RPMI8226 (cell line): Measurements from ENCODE around the gene UBAP2L.

Source experiments
- DNase-seq: peaks from one replicate; pipeline ENCODE4 v3.0.0-alpha.2; 2015

UBAP2L gene, protein sequence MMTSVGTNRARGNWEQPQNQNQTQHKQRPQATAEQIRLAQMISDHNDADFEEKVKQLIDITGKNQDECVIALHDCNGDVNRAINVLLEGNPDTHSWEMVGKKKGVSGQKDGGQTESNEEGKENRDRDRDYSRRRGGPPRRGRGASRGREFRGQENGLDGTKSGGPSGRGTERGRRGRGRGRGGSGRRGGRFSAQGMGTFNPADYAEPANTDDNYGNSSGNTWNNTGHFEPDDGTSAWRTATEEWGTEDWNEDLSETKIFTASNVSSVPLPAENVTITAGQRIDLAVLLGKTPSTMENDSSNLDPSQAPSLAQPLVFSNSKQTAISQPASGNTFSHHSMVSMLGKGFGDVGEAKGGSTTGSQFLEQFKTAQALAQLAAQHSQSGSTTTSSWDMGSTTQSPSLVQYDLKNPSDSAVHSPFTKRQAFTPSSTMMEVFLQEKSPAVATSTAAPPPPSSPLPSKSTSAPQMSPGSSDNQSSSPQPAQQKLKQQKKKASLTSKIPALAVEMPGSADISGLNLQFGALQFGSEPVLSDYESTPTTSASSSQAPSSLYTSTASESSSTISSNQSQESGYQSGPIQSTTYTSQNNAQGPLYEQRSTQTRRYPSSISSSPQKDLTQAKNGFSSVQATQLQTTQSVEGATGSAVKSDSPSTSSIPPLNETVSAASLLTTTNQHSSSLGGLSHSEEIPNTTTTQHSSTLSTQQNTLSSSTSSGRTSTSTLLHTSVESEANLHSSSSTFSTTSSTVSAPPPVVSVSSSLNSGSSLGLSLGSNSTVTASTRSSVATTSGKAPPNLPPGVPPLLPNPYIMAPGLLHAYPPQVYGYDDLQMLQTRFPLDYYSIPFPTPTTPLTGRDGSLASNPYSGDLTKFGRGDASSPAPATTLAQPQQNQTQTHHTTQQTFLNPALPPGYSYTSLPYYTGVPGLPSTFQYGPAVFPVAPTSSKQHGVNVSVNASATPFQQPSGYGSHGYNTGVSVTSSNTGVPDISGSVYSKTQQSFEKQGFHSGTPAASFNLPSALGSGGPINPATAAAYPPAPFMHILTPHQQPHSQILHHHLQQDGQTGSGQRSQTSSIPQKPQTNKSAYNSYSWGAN

DNA sequence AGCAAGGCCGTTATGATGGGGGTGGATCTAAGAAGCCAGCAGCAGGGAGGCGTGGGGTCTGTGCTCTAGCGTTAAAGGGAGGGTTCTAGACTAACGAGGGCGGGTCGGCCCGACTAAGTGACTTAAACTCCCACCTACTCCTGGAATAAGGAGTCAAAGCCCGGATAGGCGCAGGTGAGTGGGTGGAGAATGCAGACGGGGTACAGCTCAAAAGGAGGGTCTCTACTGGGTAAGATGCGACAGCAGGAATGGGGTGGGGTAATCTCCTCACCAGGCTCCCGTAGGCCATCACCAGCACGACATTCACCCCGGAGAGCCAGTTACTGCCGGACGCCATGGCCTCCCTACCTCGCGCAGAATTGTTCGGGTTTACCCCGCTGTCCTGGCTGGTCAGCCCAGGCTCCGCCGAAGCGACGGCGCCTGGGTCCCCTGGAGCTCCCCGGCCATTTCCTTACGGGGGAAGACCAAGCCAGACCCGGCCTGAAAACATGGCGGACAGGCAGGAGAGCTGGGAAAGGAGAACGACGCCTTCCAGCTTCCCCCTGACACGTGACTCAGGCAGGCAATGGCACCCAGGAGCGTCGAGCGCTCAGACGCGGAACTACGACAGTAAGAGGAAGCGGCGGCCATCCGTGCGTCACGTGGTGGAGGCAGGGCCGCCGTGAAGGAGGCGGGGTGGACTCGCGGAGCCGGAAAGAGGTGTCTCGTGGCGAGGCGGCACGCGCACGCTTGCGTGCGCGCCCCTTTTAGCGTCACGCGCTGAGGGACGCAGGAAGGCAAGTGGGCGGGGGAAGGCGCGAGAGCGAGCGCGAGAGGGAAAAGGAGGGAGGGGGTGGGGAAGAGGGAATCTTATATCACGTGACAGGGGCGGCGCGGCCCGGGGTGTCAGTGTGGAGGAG lies at the start of gene UBAP2L:
Gene UBAP2L (plus strand): TSS at position 885 of the 899 bp plus-strand sequence. CDS start 4,169 bp downstream, outside the sequence.
- DNase-seq = peak; percentile 100

DNA sequence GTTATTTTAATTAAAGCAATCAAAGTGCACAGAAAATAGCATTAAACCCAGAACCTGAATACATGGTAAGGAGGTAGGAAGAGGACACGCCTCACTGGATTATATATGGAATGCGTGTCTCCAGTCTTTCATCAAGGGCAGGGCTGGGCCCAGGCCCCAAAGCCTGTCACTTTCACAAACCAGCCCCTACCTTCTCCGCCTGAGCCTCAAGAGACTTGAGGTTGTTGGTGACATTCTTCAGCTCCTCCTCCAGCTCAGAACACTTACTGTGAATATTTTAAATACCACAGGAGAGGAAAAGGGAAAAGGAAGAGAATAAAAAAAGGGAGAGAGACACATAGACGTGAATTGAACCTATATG lies 49.6 kb upstream of the UBAP2L start:
- DNase-seq = no peak

DNA sequence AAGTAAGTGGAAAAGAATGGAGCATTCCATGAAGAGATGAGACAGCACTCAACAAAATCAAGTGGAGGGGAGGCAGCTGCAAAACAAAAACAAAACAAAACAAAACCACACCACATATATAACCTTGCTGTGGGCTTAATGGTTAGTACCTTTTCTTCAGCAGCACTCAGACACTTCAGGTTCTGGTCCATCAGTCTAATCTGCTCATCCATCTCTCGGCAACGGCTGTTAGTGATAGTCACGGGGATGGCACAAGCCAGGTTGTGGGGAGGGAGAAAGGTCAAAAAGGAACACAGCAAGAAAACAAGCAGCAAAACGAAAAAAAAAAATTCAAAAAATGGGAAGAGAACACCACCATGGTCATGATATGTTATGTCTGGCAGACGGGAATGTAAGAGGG lies 48.9 kb upstream of the UBAP2L start:
- no peak for DNase-seq

DNA sequence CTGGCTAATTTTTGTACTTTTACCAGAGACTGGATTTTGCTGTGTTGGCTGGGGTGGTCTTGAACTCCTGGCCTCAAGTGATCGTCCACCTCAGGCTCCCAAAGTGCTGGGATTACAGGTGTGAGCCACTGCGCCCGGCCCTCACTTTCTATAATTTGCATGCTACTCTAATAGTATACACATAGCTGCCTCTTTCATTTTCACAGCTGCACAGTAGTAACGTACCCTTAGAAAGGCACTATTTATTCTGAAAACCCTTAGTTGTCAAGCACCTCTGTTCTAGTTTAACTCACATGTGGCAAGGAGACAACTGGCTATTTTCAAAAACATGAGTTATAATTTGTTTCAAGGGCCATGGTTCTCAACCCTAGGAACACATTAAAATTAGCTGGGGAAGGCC lies 46.1 kb upstream of the UBAP2L start:
- no peak for DNase-seq

DNA sequence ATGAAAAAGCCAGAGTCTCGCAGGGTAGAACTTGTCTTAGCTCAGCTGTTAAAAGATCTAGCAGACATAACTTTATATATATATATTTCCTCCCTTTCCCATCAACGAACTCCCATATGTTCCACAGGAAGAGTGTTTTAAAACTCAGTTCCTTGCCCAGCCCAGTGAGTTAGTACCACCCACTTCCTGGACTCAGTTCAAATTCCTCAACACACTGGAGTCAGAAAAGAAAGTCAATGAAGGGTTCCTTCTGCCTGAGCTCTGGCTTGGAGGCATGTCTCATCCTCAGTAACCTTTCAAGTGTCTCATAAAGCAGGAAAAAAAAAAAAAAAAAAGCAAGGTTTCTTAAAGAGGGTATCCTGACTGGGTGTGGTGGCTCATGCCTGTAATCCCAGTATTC lies 44.4 kb upstream of the UBAP2L start:
- no peak for DNase-seq

DNA sequence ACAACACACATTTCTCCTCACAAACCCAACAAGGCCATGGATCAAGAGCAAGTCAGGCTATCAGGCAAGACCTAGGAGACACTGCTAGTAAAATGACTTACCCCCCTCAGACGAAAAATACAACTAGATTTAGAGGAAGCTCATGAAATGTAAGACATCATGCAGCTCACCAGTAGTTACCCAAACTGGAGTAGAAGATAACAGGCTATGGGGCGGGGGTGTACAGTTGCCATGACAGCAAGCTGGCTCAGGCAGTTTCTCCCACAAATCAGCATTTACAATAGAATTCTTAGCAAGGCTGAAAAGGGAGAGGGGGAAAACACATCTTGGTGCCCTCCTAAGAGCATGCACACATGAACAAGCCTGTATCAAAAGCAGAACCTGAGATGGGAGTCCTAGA lies 42.7 kb upstream of the UBAP2L start:
- no peak for DNase-seq

DNA sequence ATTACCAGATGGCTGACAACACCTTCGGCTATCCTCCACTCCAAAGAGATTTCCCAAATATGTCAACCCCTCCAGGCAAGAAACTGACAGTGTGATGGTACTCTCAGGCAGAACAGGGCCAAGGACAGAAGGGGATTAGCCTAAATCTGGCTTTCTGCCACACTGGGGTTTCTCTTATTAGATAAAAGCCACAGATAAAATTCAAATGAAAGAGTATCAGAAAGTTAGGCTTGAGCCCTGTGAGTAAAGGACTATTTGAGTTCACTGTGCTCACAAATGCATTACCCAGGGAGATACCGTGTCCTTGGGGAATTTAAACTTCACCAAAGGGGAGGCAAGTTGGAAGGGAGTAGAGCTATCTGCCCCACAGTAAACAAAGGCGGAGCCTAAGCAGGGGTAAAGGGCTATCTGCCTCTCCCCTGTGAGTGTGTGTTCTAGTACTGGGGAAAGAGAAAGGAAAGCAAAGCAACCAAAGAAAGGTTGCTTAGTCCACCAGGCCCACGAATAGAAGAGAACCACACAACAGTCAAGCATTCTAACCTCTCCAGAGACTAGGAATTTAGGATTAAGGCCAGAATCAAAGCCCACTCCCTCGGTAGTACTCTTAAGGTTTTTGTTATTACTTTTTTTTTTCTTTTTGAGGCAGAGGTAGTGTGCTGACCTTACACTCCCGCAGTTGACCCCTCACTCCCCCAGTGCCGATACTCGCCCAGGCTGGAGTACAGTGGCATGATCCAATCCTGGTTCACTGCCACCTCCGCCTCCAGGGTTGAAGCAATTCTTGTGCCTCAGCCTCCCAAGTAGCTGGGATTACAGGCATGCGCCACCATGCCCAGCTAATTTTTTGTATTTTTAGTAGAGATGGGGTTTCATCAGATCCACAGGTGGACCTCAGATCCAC lies 41.6 kb upstream of the UBAP2L start:
- no peak for DNase-seq

DNA sequence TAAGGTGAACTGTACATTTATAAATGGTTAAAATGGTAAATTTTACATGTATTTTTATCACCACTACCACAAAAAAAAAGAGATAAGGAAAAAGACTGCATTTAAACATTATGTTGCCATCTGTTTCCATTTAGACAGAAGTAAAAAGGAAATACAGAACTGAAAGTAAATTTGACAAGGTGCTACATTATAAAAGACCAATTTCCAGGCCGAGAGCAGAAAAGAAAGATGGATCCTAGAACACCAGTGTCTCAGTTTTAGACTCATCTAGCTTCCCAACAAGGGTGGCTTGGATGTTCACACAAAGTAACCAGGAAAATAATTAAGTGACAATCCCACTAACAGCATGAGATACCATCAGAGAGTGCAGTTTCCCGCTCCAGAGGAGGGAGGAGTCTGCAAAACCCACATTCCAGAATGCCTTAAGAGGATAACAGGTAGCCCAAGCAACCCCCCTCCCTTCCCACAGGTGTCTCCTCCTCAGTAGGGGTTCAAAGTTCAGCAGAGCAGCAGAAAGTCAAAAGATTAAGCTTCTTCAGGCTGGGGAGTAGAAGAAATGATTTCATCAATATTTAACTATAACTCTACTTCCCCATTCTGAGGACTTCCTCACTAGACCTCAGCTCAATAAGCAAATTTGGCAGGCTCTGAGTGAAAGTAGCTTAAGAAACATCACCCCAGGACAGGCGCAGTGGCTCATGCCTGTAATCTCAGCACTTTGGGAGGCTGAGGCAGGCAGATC lies 40.6 kb upstream of the UBAP2L start:
- DNase-seq = peak; percentile 59

DNA sequence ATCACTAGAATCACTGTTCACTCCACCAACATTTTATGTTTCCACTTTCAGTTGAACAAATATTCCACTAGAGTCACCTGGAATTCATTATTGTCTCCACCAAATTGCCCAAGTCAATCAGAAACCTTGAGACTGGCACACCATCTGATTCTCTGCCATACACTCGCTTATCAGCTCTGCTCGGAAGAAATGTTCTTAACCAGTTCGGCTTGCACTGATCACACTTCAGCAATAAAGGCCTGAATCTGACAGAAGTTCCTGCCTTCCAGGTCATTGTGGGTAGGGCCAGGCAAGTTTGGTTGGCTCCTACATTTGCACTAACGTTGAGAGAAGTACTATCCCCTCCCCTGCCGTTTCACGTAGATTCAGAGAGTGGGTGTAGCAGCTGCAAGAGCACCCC lies 38.8 kb upstream of the UBAP2L start:
- DNase-seq = no peak

DNA sequence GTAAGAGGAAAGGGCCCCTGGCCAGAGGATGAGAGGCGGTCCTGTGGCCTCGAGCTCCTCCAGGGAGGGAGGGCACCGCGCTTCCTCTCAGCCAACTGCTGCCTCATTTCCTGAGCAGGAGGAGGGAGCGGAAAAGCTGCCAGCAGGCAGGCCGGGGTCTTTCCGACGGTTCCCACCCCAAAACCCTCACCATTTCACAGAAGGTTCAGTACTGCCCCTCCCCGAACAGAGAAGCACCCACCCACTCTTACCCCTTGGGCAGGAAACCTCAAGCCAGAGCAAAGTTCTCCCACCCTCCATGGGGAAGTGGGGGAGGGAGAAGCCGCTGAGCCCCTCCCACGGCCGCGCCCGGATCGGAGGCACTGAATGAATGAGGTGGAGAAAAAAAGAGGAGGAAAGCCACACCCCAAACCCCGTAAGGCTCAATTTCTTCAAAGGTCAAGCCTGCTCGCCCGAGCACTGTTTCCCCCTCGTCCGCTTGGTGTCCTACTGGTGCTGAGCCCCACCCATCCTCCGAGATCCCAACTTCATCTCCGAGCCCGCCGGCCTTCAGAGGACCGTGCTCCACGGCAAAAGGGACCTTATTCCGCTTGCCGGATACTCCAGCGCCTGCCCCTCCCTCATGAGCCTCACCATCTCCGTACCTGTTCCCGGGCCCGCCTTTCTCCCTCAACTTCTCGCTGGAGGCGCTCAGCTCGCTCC lies 38.3 kb upstream of the UBAP2L start:
- DNase-seq = peak; percentile 86

DNA sequence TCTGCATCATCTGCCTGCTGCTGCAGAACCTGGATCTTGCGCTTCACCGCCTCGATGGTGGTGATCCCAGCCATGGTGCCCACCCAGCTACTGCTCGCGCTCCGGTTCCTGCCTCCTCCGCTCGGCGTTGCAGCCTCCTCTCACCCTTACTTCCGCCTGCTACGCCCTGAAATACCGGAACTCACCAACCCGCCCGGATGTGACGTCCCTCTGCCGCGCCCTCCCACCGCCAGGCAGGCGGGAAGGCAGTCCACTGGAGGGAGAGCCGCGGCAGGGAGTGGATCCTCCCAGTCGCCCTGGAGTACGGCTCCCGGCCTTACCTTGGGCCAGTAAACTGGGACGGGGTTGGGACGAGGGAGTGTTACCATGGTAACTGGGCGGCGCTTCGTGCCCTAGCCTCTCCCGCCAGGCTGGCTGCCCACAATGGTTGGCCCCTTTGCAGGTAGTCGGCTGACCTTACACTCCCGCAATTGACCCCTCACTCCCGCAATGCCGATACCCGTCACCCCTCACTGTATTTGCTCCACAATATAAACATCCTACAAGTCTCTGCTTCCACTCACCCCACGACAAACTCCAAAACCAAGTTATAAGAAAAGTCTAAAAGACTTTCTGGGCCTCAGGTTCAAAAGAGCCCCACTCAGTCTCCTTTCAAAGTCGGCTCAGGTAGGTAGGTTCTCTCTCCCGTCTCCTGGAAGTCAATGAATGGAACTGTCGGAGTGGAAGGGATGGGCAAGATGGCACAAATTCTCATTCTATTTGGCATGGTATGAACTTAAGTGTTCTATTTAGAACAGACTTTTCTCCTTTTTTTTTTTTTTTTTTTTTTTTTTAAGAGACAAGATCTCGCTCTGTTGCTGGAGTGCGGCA lies 37.5 kb upstream of the UBAP2L start:
- DNase-seq = peak; percentile 98

DNA sequence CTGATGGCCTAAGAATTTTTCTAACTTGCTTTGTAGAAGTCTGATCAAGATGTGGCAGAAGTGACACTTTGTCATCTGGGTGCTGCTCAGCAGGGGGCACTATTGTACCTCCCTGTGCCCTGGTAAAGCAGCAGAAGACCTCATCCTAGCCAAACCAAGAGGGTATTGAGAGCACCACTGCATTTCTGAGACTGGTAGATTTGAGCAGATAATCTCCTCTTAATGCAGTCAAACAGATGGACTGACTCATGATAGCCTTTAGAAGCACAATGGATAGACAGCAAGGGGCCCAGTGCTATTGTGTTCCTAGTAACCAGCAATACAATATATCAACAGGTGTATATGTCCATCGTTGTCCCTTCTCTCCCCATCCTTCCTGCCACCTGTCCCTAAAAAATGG lies 34.6 kb upstream of the UBAP2L start:
- peak; percentile 82 for DNase-seq

DNA sequence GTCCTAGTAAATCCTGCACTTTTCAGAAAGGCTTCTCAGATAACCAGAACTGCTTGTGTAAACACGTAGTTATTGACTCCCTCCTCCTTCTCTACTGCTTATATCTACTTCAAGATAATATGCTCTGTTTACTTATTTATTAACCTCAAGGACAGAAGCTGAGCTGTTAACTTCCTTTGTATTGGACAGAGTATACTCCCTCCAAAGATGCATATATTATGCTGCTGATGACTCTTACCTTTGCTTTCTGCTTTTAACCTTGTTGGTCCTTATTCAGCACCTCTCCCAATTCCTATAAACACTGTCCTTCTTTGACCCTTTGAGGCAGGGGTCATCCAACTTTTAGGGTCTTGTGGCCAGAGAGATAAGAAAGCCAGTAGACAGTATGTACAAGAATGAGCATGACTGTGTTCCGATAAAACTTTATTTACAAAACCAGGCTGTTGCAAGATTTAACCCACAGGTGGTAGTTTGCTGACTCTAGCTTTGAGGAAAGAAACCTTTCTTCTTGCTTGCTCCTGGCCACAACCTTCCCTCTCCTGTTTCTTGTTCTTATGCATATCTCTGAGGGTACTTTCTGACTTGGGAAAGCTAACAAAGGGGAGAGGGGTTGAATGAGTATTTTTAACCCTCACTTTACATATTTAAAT lies 33.8 kb upstream of the UBAP2L start:
- DNase-seq = peak; percentile 65

DNA sequence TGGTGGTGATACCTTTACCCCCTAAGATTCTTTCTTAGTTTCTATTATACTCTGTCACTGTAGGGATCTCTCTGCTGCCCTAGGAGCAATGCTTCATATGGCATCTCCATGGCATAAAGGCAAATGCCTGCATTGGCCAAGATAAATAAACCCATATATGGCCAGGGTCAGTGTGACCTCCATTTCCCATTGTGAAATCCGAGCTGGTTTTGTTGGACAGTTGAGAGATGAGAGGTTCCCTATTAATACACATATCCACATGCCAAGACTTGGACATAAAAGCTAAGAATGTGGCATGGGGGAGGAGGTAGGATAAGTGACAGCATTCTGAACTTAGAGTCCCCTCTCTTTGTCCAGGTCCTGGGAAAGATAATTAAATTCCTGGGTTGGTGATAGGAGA lies 30.2 kb upstream of the UBAP2L start:
- no peak for DNase-seq

DNA sequence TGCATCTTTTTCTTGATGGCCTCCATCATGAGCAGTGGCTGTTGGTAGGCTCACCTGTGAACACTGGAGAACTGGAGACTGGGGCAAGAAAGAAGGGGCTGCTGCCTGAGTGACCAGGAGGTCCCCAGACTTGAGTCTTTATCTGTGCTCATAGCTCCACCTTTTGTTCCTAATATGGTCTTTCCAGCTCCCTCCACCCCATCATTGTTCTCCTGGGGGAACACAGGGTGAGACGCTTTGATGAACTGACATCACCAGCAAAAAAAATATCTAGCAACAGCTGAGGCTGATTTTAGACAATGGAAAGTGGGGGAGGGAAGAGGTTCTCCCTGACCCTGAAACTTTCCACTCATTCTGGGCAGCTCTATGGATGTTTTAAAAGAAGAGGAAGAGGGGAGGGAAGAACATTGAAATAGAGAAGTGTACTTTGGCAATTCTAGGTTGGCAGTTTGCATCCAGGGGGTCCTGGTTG lies 28.7 kb upstream of the UBAP2L start, which contains the start of gene TPM3:
Gene TPM3 (minus strand): TSS at position 111 of the 472 bp plus-strand sequence. CDS start 82 bp downstream, at position 29.
- DNase-seq = no peak

DNA sequence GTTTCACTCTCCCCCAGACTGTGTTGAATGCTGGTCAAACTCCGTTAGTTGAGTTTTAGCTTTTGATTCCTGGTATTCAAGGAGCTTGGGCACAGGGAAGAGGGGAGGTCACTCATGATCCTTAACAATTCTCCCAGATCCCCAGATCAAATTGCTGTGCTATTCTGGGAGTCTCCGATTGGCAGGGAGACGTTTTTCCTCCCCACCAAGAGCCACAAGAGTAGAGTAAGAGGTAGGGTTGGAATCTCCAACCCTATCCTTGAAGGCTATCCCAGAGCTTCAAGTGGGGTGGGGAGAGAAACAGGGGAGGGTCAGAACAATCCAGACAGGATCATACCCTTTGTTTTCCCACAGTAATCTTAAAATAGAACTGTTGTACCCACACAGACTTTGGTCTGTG lies 28.3 kb upstream of the UBAP2L start:
- DNase-seq = no peak

DNA sequence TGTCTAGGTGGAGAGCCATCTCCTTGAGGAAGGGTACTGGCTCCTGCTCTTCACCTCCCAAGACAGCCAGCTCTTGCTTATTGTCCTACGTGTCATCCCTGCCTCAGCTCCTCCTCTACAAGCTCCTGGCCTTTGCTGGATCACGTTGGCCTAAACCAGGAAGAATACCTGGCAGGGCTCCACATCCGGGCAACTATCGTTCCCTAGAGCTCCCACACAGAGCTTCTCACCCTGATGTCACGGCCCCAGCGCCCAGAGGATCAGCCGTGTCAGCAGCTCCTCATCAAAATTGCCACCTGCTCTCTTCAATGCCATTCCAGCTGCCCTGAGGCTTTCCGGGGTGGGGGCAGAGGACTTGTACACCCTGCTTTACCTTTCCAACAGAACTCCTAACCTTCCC lies 26.9 kb upstream of the UBAP2L start:
- peak; percentile 85 for DNase-seq
